HG03442 (cell line): Measurements from ENCODE around the gene CTSW.

Experiments
- ATAC-seq: cut with Tn5 transposase; IDR thresholded peaks from one replicate; pipeline ENCODE4 v1.9.1; 2021; ENCODE audit warnings: mild to moderate bottlenecking, moderate library complexity; ENCODE audit not compliant: unreplicated experiment

Gene CTSW

GRCh38 chr11:65898656-65899355 is 19.2 kb downstream of the CTSW start:
- no peak for ATAC-seq

- no peak for ATAC-seq
Measured at GRCh38 chr11:65899356-65900124, 19.9 kb downstream of the CTSW start.

- peak; percentile 70 for ATAC-seq
Measured at GRCh38 chr11:65900125-65900898, 20.7 kb downstream of the CTSW start, which contains the start of gene FOSL1. Gene FOSL1 (minus strand): TSS chr11:65900388. CDS start chr11:65900339, 49 bp downstream.

GRCh38 chr11:65900899-65901180 is 21.2 kb downstream of the CTSW start:
- ATAC-seq: no peak

- ATAC-seq: no peak
Measured at GRCh38 chr11:65903068-65903481, 23.4 kb downstream of the CTSW start.

- ATAC-seq: no peak
Measured at GRCh38 chr11:65903715-65904114, 24.1 kb downstream of the CTSW start.

GRCh38 chr11:65906602-65907001 is 27.0 kb downstream of the CTSW start:
- no peak for ATAC-seq

- no peak for ATAC-seq
Measured at GRCh38 chr11:65907878-65908277, 28.2 kb downstream of the CTSW start.

GRCh38 chr11:65911682-65912568 is 32.3 kb downstream of the CTSW start:
- no peak for ATAC-seq

GRCh38 chr11:65912845-65913244 is 33.2 kb downstream of the CTSW start:
- ATAC-seq: no peak

- ATAC-seq: no peak
Measured at GRCh38 chr11:65915101-65915820, 35.6 kb downstream of the CTSW start.

GRCh38 chr11:65915821-65916251 is 36.2 kb downstream of the CTSW start:
- ATAC-seq: no peak

GRCh38 chr11:65916391-65916790 is 36.8 kb downstream of the CTSW start:
- ATAC-seq: no peak

GRCh38 chr11:65917077-65917433 is 37.4 kb downstream of the CTSW start:
- ATAC-seq: no peak

GRCh38 chr11:65917434-65918210 is 38.0 kb downstream of the CTSW start:
- no peak for ATAC-seq

GRCh38 chr11:65918211-65919140 is 38.8 kb downstream of the CTSW start, which contains the start of gene C11orf68:
Gene C11orf68 (minus strand): TSS chr11:65919062. CDS start chr11:65919031, 31 bp downstream.
- ATAC-seq: peak; percentile 46

GRCh38 chr11:65919141-65919572 is 39.5 kb downstream of the CTSW start, which contains the start of gene DRAP1:
Gene DRAP1 (plus strand): TSS chr11:65919426. CDS start chr11:65919502, 76 bp downstream.
- peak; percentile 79 for ATAC-seq
